Measurements from ENCODE around the gene NAT14.

Gene NAT14

DNA sequence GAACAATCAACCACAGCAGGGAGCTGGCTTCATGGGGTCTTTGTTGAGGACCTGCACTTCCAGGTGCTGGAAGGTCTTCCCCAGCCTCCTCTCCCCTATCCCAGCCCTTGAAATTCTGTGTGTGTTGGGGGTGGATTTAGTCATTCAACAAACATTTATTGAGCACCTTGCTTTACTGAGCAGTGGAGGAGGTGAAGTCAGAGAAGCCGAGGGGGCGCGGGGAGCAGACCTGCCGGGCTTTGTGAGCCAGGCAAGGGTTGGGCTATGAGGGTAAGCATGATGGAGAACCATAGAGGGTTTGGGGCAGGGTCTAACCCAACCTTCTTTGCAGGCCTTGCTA is 17.0 kb upstream of the NAT14 start:
- no peaks in the 10 kb centered on the region for H3K79me1 ChIP-seq (ENCODE audit: low read length)
- H3K18ac ChIP-seq (ENCODE audit: low read length), result no peak overlapping the region
- H4K8ac ChIP-seq (ENCODE audit: low read depth, low read length), result no peak overlapping the region
- no peak overlapping the region for H2BK5ac ChIP-seq (ENCODE audit: low read length)
- H3K4me1 ChIP-seq (ENCODE audit: control insufficient read depth, low read depth, low read length), result no peaks in the 10 kb centered on the region
- H2BK15ac ChIP-seq (replicated peaks; ENCODE audit: low read depth), result no peak overlapping the region
- H3K27me3 ChIP-seq (ENCODE audit: insufficient read depth, low read length, poor library complexity), result no peaks in the 10 kb centered on the region
- no peak overlapping the region for H3K4ac ChIP-seq (ENCODE audit: low read depth, low read length)
- H3K56ac ChIP-seq (ENCODE audit: low read length), result no peak overlapping the region
- no peak overlapping the region for H3K9ac ChIP-seq (ENCODE audit: low read length)
- H3K4me3 ChIP-seq (ENCODE audit: low read length), result no peak overlapping the region
- H3K79me2 ChIP-seq (ENCODE audit: control insufficient read depth, insufficient read depth, low read length), result no peaks in the 10 kb centered on the region
- H2BK120ac ChIP-seq (ENCODE audit: low read depth, low read length), result no peak overlapping the region
- no peak overlapping the region for H2AK5ac ChIP-seq (ENCODE audit: low read length)
- H3K4me2 ChIP-seq (ENCODE audit: low read length), result no peak overlapping the region
- H3K36me3 ChIP-seq (ENCODE audit: control insufficient read depth, insufficient read depth, low read length), result no peaks in the 10 kb centered on the region
- no peak overlapping the region for H3K23ac ChIP-seq (ENCODE audit: low read length)
- no CpG with 5 or more reads among the region's 4 CpGs for WGBS (ENCODE audit: extremely low coverage, insufficient coverage, low lambda C conversion rate)
- DNase-seq, result no peak
- H3K27ac ChIP-seq (ENCODE audit: low read depth, low read length), result no peak overlapping the region
- H4K5ac ChIP-seq (ENCODE audit: low read length), result no peak overlapping the region

- Histone ChIP-seq H3K18ac (ENCODE audit: low read length) (no peak overlapping the region), H4K8ac (ENCODE audit: low read depth, low read length) (no peak overlapping the region), H2BK5ac (ENCODE audit: low read length) (no peak overlapping the region), H3K79me2 (ENCODE audit: control insufficient read depth, insufficient read depth, low read length) (no peaks in the 10 kb centered on the region), H2BK15ac (replicated peaks; ENCODE audit: low read depth) (no peak overlapping the region), H3K9ac (ENCODE audit: low read length) (no peak overlapping the region), H3K56ac (ENCODE audit: low read length) (no peak overlapping the region), H3K27ac (ENCODE audit: low read depth, low read length) (no peak overlapping the region), H3K4me1 (ENCODE audit: control insufficient read depth, low read depth, low read length) (no peaks in the 10 kb centered on the region), H2BK120ac (ENCODE audit: low read depth, low read length) (no peak overlapping the region), H3K79me1 (ENCODE audit: low read length) (no peaks in the 10 kb centered on the region), H2AK5ac (ENCODE audit: low read length) (no peak overlapping the region), H4K5ac (ENCODE audit: low read length) (no peak overlapping the region), H3K4me2 (ENCODE audit: low read length) (no peak overlapping the region), H3K23ac (ENCODE audit: low read length) (no peak overlapping the region), H3K4me3 (ENCODE audit: low read length) (no peak overlapping the region), H3K27me3 (ENCODE audit: insufficient read depth, low read length, poor library complexity) (no peaks in the 10 kb centered on the region), H3K4ac (ENCODE audit: low read depth, low read length) (no peak overlapping the region), H3K36me3 (ENCODE audit: control insufficient read depth, insufficient read depth, low read length) (no peaks in the 10 kb centered on the region)
- DNase-seq, result no peak
- WGBS (ENCODE audit: extremely low coverage, insufficient coverage, low lambda C conversion rate), result no CpG with 5 or more reads among the region's 13 CpGs
Measured at GRCh38 chr19:55471266-55471665, 13.7 kb upstream of the NAT14 start.

DNA sequence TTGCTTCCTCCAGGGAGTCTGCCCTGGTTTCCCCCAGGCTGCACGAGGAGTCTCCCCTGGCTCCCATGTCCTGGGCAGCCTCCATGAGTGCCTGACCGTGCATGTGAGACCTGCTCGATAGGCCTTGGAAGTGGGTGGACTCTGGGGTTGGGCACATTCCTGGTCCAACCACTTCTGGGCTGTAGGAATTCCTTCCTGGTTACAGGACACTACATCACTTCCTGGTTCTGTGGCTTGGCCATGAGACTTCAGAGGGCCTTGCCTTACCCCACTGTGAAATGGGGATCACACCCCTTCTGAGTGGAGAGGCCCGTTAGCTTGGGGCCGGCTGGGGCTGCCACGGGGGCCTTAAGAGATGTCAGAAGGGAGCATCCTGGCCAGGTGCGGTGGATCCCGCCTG is 12.5 kb upstream of the NAT14 start:
- no peaks in the 10 kb centered on the region for H3K27me3 ChIP-seq (ENCODE audit: insufficient read depth, low read length, poor library complexity)
- H3K4ac ChIP-seq (ENCODE audit: low read depth, low read length), result no peak overlapping the region
- H4K8ac ChIP-seq (ENCODE audit: low read depth, low read length), result no peak overlapping the region
- DNase-seq, result peak; percentile 51
- H3K79me2 ChIP-seq (ENCODE audit: control insufficient read depth, insufficient read depth, low read length), result no peaks in the 10 kb centered on the region
- H3K4me1 ChIP-seq (ENCODE audit: control insufficient read depth, low read depth, low read length), result no peaks in the 10 kb centered on the region
- H3K27ac ChIP-seq (ENCODE audit: low read depth, low read length), result no peak overlapping the region
- no peak overlapping the region for H2BK120ac ChIP-seq (ENCODE audit: low read depth, low read length)
- no peaks in the 10 kb centered on the region for H3K36me3 ChIP-seq (ENCODE audit: control insufficient read depth, insufficient read depth, low read length)
- H2BK15ac ChIP-seq (replicated peaks; ENCODE audit: low read depth), result no peak overlapping the region
- H2BK5ac ChIP-seq (ENCODE audit: low read length), result no peak overlapping the region
- H3K18ac ChIP-seq (ENCODE audit: low read length), result no peak overlapping the region
- H3K4me3 ChIP-seq (ENCODE audit: low read length), result no peak overlapping the region
- H3K23ac ChIP-seq (ENCODE audit: low read length), result no peak overlapping the region
- WGBS (ENCODE audit: extremely low coverage, insufficient coverage, low lambda C conversion rate), result no CpG with 5 or more reads among the region's 8 CpGs
- H3K56ac ChIP-seq (ENCODE audit: low read length), result no peak overlapping the region
- no peak overlapping the region for H2AK5ac ChIP-seq (ENCODE audit: low read length)
- no peak overlapping the region for H3K9ac ChIP-seq (ENCODE audit: low read length)
- H3K79me1 ChIP-seq (ENCODE audit: low read length), result no peaks in the 10 kb centered on the region
- H4K5ac ChIP-seq (ENCODE audit: low read length), result no peak overlapping the region
- H3K4me2 ChIP-seq (ENCODE audit: low read length), result no peak overlapping the region

- Histone ChIP-seq H4K8ac (ENCODE audit: low read depth, low read length) (no peak overlapping the region), H3K27me3 (ENCODE audit: insufficient read depth, low read length, poor library complexity) (no peaks in the 10 kb centered on the region), H2BK5ac (ENCODE audit: low read length) (no peak overlapping the region), H2BK120ac (ENCODE audit: low read depth, low read length) (no peak overlapping the region), H3K4ac (ENCODE audit: low read depth, low read length) (no peak overlapping the region), H3K4me1 (ENCODE audit: control insufficient read depth, low read depth, low read length) (peaks cover 2% of the 10 kb centered on the region), H3K79me2 (ENCODE audit: control insufficient read depth, insufficient read depth, low read length) (peaks cover 2% of the 10 kb centered on the region), H3K79me1 (ENCODE audit: low read length) (peaks cover 5% of the 10 kb centered on the region), H3K56ac (ENCODE audit: low read length) (peak overlapping the region; percentile 17), H3K4me3 (ENCODE audit: low read length) (no peak overlapping the region), H3K4me2 (ENCODE audit: low read length) (no peak overlapping the region), H3K27ac (ENCODE audit: low read depth, low read length) (no peak overlapping the region), H2AK5ac (ENCODE audit: low read length) (no peak overlapping the region), H3K23ac (ENCODE audit: low read length) (no peak overlapping the region), H4K5ac (ENCODE audit: low read length) (no peak overlapping the region), H3K18ac (ENCODE audit: low read length) (no peak overlapping the region), H2BK15ac (replicated peaks; ENCODE audit: low read depth) (no peak overlapping the region), H3K9ac (ENCODE audit: low read length) (no peak overlapping the region), H3K36me3 (ENCODE audit: control insufficient read depth, insufficient read depth, low read length) (no peaks in the 10 kb centered on the region)
- DNase-seq, result peak; percentile 18
- WGBS (ENCODE audit: extremely low coverage, insufficient coverage, low lambda C conversion rate), result no CpG with 5 or more reads among the region's 16 CpGs
Measured at GRCh38 chr19:55473225-55474012, 11.6 kb upstream of the NAT14 start.

DNA sequence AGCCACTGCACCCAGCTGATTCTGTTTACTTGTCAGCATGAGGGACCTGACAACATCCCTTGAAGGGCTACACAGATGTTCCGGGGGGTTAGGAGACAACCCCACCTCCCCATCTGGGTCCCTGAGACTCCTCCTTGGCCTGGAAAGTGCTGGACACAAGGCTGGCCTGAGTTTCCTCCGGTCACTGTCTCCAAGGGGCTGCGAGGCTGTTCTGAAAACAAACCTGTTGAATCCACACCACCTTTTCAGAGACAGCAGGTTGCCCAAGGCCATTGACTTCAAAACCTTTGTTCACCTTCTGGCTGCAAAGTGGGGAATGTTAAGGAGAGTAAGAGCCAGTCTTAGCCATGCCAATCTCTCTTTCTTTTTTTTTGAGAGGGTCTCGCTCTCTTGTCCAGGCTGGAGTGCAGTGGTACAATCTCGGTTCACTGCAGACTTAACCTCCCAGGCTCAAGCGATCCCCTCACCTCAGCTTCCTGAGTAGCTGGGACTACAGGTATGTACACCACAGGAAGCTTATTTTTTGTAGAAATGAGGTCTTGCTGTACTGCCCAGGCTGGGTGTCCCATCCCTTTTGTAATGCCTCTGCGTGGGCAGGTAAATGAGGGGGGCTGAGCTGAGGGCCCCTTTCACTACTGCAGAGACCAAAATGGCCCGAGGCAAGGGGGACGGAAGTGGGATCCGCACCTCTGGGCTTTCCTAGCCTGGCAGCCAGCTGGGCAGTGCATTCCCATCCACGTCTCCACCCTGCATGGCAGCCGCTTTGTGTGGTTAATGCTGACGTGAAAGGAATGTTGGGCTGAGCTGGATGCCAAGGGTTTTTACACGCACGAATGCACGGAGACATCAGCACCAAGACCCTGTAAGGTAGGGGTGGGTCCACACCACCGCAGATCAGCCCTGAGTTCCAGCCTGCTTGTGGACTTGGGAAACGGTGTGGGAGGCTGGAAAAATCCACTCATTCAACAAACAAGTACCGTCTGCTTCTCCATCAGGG is 10.4 kb upstream of the NAT14 start:
- Histone ChIP-seq H2BK15ac (replicated peaks; ENCODE audit: low read depth) (no peak overlapping the region), H3K27me3 (ENCODE audit: insufficient read depth, low read length, poor library complexity) (no peaks in the 10 kb centered on the region), H3K9ac (ENCODE audit: low read length) (no peak overlapping the region), H3K4me2 (ENCODE audit: low read length) (no peak overlapping the region), H2BK120ac (ENCODE audit: low read depth, low read length) (no peak overlapping the region), H3K4ac (ENCODE audit: low read depth, low read length) (no peak overlapping the region), H3K56ac (ENCODE audit: low read length) (peak overlapping the region; percentile 5), H3K79me2 (ENCODE audit: control insufficient read depth, insufficient read depth, low read length) (peaks cover 2% of the 10 kb centered on the region), H2BK5ac (ENCODE audit: low read length) (no peak overlapping the region), H3K23ac (ENCODE audit: low read length) (no peak overlapping the region), H3K4me3 (ENCODE audit: low read length) (no peak overlapping the region), H3K79me1 (ENCODE audit: low read length) (peaks cover 7% of the 10 kb centered on the region), H3K4me1 (ENCODE audit: control insufficient read depth, low read depth, low read length) (peaks cover 2% of the 10 kb centered on the region), H2AK5ac (ENCODE audit: low read length) (peak overlapping the region; percentile 59), H3K18ac (ENCODE audit: low read length) (no peak overlapping the region), H4K5ac (ENCODE audit: low read length) (no peak overlapping the region), H3K27ac (ENCODE audit: low read depth, low read length) (no peak overlapping the region), H4K8ac (ENCODE audit: low read depth, low read length) (no peak overlapping the region), H3K36me3 (ENCODE audit: control insufficient read depth, insufficient read depth, low read length) (no peaks in the 10 kb centered on the region)
- peak; percentile 21 for DNase-seq
- WGBS (ENCODE audit: extremely low coverage, insufficient coverage, low lambda C conversion rate), result no CpG with 5 or more reads among the region's 19 CpGs
